ENCODE results near the gene AUTS2. TPM values are rescaled to one million over a fixed set of nuclear protein-coding genes. Genes with fewer than 3 reads are reported as not detected.

Gene AUTS2
- polyA plus RNA-seq, 1 experiment: 0.54 TPM

DNA sequence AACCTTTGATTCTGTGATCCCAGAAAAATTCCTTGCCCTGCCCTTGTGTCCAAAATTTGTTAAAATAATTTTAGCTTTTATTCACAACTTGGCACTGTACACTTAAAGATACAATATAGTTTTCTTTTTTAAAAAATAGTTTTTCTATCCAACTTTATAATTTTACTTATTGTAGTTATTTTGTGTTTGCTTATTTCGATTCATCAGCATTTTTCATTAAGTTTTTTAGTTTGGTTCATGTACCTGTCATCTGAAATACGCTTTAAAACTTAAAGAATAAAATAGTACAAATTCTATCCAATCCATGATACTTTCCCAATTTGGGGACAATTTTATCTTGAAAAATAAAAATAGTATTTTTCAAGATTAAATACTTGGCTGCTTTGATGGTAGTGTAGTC lies 514.8 kb downstream of the AUTS2 start:
- ChIA-PET POLR2A (no interaction called here), CTCF (no interaction called here)
- TF ChIP-seq, protein P1, sequence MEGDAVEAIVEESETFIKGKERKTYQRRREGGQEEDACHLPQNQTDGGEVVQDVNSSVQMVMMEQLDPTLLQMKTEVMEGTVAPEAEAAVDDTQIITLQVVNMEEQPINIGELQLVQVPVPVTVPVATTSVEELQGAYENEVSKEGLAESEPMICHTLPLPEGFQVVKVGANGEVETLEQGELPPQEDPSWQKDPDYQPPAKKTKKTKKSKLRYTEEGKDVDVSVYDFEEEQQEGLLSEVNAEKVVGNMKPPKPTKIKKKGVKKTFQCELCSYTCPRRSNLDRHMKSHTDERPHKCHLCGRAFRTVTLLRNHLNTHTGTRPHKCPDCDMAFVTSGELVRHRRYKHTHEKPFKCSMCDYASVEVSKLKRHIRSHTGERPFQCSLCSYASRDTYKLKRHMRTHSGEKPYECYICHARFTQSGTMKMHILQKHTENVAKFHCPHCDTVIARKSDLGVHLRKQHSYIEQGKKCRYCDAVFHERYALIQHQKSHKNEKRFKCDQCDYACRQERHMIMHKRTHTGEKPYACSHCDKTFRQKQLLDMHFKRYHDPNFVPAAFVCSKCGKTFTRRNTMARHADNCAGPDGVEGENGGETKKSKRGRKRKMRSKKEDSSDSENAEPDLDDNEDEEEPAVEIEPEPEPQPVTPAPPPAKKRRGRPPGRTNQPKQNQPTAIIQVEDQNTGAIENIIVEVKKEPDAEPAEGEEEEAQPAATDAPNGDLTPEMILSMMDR (IDR thresholded peaks at IDR 0.05; ENCODE audit: insufficient read depth, low read depth, low read length): no peak
- DNase-seq (ENCODE audit: low read depth): no peak
- no peak overlapping the region for H3K4me3 ChIP-seq (ENCODE audit: low read depth, low read length)
- no peaks in the 10 kb centered on the region for H3K27me3 ChIP-seq (ENCODE audit: control insufficient read depth, insufficient read depth, low read length)
- H3K36me3 ChIP-seq (ENCODE audit: control insufficient read depth, insufficient read depth, low read length): no peaks in the 10 kb centered on the region

DNA sequence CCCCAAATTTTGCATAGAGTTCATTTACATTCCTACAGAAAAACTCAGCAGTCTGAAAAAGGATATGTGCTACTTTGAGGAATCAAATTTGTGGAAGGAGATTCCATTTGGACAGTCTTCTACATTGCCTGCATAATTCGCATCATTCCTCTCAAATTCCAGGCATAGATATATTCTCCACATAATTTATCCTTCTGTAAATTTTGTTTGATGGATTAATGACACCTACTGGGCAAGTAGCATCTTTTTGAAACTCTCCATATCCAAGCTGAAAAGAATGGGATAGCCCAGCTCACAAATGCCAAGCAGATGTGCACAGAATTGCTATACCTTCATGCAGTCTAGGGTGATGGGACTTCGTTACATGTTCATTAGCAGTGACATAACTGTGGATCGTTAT lies 515.3 kb downstream of the AUTS2 start:
- H3K4me3 ChIP-seq (ENCODE audit: low read depth, low read length): no peak overlapping the region
- TF ChIP-seq, protein P1 (IDR thresholded peaks at IDR 0.05; ENCODE audit: insufficient read depth, low read depth, low read length): no peak
- H3K27me3 ChIP-seq (ENCODE audit: control insufficient read depth, insufficient read depth, low read length): no peaks in the 10 kb centered on the region
- H3K36me3 ChIP-seq (ENCODE audit: control insufficient read depth, insufficient read depth, low read length): no peaks in the 10 kb centered on the region
- DNase-seq (ENCODE audit: low read depth): no peak
- ChIA-PET CTCF (no interaction called here), POLR2A (no interaction called here)

DNA sequence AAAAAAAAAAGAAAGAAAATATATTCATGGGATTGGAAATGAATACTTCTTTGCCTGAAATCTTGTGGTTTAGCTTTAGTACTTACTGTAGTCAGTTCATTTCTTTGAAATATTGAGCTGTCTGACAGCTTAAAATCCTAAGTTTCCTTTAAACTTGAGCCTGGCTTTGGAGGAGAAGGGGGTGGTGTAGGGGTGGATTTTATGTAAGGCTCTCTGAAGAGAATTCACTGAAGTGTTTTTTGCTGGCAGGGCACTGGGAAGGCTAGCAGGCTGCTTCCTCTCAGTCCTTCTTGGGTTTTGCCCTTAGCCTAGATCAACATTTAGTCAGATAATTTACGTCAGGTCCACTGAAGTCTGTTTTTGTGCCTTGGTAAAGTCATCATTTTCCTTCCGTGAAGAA lies 516.5 kb downstream of the AUTS2 start:
- H3K4me3 ChIP-seq (ENCODE audit: low read depth, low read length): no peak overlapping the region
- H3K36me3 ChIP-seq (ENCODE audit: control insufficient read depth, insufficient read depth, low read length): no peaks in the 10 kb centered on the region
- TF ChIP-seq, protein P1 (IDR thresholded peaks at IDR 0.05; ENCODE audit: insufficient read depth, low read depth, low read length): no peak
- H3K27me3 ChIP-seq (ENCODE audit: control insufficient read depth, insufficient read depth, low read length): no peaks in the 10 kb centered on the region
- no peak for DNase-seq (ENCODE audit: low read depth)
- ChIA-PET CTCF (interaction anchor here (0.8 kb wide), 1 partner anchor 9 kb away, joined by 4 read pairs; no protein-coding TSS in a partner anchor), POLR2A (no interaction called here)

DNA sequence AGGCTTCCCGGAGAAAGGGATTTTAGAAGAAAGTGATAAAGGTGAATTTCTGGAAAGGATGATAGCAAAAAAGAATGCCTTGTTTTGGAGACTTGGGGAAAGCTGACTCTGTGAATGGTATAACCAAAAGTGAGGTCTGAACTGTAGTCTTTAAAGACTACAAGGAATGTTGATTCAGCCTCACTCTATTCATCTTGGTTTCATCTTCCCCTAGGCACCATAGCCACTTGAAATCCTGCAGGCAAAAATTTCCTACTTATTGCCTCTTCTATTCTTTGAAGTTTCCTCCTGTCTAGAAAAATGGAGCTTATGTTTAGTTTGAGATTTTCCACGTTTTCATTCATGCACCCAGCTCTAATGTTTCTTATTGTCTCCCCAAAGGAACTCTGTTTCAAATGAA lies 518.0 kb downstream of the AUTS2 start:
- CTCF ChIA-PET: no interaction called here
- Histone ChIP-seq H3K27me3 (ENCODE audit: control insufficient read depth, insufficient read depth, low read length) (no peaks in the 10 kb centered on the region), H3K36me3 (ENCODE audit: control insufficient read depth, insufficient read depth, low read length) (no peaks in the 10 kb centered on the region), H3K4me3 (ENCODE audit: low read depth, low read length) (no peak overlapping the region)
- TF ChIP-seq, protein P1 (IDR thresholded peaks at IDR 0.05; ENCODE audit: insufficient read depth, low read depth, low read length): no peak
- POLR2A ChIA-PET: no interaction called here
- no peak for DNase-seq (ENCODE audit: low read depth)

DNA sequence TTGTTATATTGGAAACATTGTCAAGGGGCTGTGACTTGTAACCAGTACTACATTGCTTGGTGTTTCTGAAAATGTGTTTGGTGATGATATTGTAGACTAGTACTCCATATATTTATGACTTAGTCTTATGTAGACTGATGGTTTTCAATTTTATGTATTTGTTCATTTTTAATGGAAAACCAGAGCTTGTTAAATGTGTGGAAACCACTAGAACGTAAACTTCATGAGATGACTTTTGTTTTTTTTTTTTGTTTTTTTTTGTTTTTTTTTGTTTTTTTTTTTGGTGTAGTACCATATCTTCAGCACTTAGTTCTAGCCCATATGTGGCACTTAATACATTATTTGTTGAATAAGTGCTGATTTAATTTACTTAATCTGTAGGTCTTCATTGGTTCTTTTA lies 518.6 kb downstream of the AUTS2 start:
- CTCF ChIA-PET: no interaction called here
- no peak for DNase-seq (ENCODE audit: low read depth)
- POLR2A ChIA-PET: no interaction called here
- no peak overlapping the region for H3K4me3 ChIP-seq (ENCODE audit: low read depth, low read length)
- no peaks in the 10 kb centered on the region for H3K36me3 ChIP-seq (ENCODE audit: control insufficient read depth, insufficient read depth, low read length)
- TF ChIP-seq, protein P1 (IDR thresholded peaks at IDR 0.05; ENCODE audit: insufficient read depth, low read depth, low read length): no peak
- H3K27me3 ChIP-seq (ENCODE audit: control insufficient read depth, insufficient read depth, low read length): no peaks in the 10 kb centered on the region

Data from BJ (cell line).